Loucy (cell line): ENCODE results near the gene NBPF3.

ENCODE experiments used
- H2AFZ ChIP-seq: fragments of 200-600 bp; sonication (generic); 2 replicates; pipeline ENCODE4 v1.6.0; 2016; ENCODE audit warnings: antibody characterized with exemption, mild to moderate bottlenecking, low read length, moderate library complexity
- H3F3A ChIP-seq: fragments of 200-600 bp; 2 replicates; pipeline ENCODE4 v1.6.0; 2016; ENCODE audit warnings: antibody characterized with exemption, low read depth, mild to moderate bottlenecking
- H3K27me3 ChIP-seq: fragments of 200-600 bp; sonication (generic); 2 replicates; pipeline ENCODE4 v1.6.1; 2014; ENCODE audit warnings: low read length, mild to moderate bottlenecking; ENCODE audit not compliant: insufficient read depth, poor library complexity, severe bottlenecking
- H3K36me3 ChIP-seq: fragments of 200-600 bp; sonication (generic); 2 replicates; pipeline ENCODE4 v1.6.1; 2016; ENCODE audit warnings: low read length; ENCODE audit not compliant: insufficient read depth
- H3K4me1 ChIP-seq: fragments of 200-600 bp; sonication (generic); 2 replicates; pipeline ENCODE4 v1.5.1; 2014; ENCODE audit warnings: low read length, mild to moderate bottlenecking; ENCODE audit not compliant: insufficient read depth, poor library complexity, severe bottlenecking
- H3K4me2 ChIP-seq: fragments of 200-600 bp; sonication (generic); 2 replicates; pipeline ENCODE4 v1.6.0; 2014; ENCODE audit warnings: antibody characterized with exemption, low read length, low read depth, mild to moderate bottlenecking; ENCODE audit not compliant: poor library complexity, severe bottlenecking
- H3K4me3 ChIP-seq: fragments of 200-600 bp; sonication (generic); 2 replicates; pipeline ENCODE4 v1.5.1; 2014; ENCODE audit warnings: low read length, mild to moderate bottlenecking, mixed read lengths; ENCODE audit not compliant: poor library complexity, severe bottlenecking
- H3K79me2 ChIP-seq: fragments of 200-600 bp; sonication (generic); 2 replicates; pipeline ENCODE4 v1.6.1; 2014; ENCODE audit warnings: low read length; ENCODE audit not compliant: insufficient read depth
- H3K9ac ChIP-seq: fragments of 200-600 bp; sonication (generic); 2 replicates; pipeline ENCODE4 v1.6.0; 2014; ENCODE audit warnings: mild to moderate bottlenecking, low read depth, low read length, moderate library complexity; ENCODE audit not compliant: poor library complexity, severe bottlenecking
- H3K9me2 ChIP-seq: fragments of 200-600 bp; sonication (generic); replicated peaks from 2 replicates; pipeline ENCODE4 v1.6.1; 2016; ENCODE audit warnings: low read depth, low read length, mixed read lengths
- H3K9me3 ChIP-seq: fragments of 200-600 bp; sonication (generic); 2 replicates; pipeline ENCODE4 v1.6.1; 2014; ENCODE audit warnings: mild to moderate bottlenecking, antibody characterized with exemption, low read length, low read depth; ENCODE audit not compliant: insufficient read depth
- H4K20me1 ChIP-seq: fragments of 200-600 bp; sonication (generic); 2 replicates; pipeline ENCODE4 v1.6.0; 2014; ENCODE audit warnings: antibody characterized with exemption, low read length, mild to moderate bottlenecking; ENCODE audit not compliant: insufficient read depth, poor library complexity, severe bottlenecking
- EZH2phosphoT487 ChIP-seq: fragments of 200-600 bp; IDR thresholded peaks from 2 replicates; pipeline ENCODE4 v1.6.1; 2018; ENCODE audit warnings: antibody characterized with exemption, mild to moderate bottlenecking, moderate library complexity, borderline replicate concordance
- TF ChIP-seq, protein P1 (sequence below): fragments of 200-600 bp; sonication (generic); conservative IDR thresholded peaks from 2 replicates; pipeline ENCODE4 v1.5.1; 2014; ENCODE audit warnings: mild to moderate bottlenecking, antibody characterized with exemption, low read length

NBPF3 gene

GRCh38 chr1:21506804-21507203 is 66.9 kb downstream of the NBPF3 start:
- no peak overlapping the region for H3K4me3 ChIP-seq
- H3K9me3 ChIP-seq = no peaks in the 10 kb centered on the region
- H3K27me3 ChIP-seq = no peaks in the 10 kb centered on the region
- no peak overlapping the region for H3K4me2 ChIP-seq
- H3K79me2 ChIP-seq = no peaks in the 10 kb centered on the region
- no peaks in the 10 kb centered on the region for H3K4me1 ChIP-seq
- H2AFZ ChIP-seq = no peak overlapping the region
- H3K9me2 ChIP-seq = no peaks in the 10 kb centered on the region
- H3K36me3 ChIP-seq = no peaks in the 10 kb centered on the region
- H4K20me1 ChIP-seq = no peaks in the 10 kb centered on the region
- no peak overlapping the region for H3K9ac ChIP-seq
- TF ChIP-seq EZH2phosphoT487 = no peak
- TF ChIP-seq, protein P1, sequence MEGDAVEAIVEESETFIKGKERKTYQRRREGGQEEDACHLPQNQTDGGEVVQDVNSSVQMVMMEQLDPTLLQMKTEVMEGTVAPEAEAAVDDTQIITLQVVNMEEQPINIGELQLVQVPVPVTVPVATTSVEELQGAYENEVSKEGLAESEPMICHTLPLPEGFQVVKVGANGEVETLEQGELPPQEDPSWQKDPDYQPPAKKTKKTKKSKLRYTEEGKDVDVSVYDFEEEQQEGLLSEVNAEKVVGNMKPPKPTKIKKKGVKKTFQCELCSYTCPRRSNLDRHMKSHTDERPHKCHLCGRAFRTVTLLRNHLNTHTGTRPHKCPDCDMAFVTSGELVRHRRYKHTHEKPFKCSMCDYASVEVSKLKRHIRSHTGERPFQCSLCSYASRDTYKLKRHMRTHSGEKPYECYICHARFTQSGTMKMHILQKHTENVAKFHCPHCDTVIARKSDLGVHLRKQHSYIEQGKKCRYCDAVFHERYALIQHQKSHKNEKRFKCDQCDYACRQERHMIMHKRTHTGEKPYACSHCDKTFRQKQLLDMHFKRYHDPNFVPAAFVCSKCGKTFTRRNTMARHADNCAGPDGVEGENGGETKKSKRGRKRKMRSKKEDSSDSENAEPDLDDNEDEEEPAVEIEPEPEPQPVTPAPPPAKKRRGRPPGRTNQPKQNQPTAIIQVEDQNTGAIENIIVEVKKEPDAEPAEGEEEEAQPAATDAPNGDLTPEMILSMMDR = no peak
- H3F3A ChIP-seq = no peaks in the 10 kb centered on the region

DNA sequence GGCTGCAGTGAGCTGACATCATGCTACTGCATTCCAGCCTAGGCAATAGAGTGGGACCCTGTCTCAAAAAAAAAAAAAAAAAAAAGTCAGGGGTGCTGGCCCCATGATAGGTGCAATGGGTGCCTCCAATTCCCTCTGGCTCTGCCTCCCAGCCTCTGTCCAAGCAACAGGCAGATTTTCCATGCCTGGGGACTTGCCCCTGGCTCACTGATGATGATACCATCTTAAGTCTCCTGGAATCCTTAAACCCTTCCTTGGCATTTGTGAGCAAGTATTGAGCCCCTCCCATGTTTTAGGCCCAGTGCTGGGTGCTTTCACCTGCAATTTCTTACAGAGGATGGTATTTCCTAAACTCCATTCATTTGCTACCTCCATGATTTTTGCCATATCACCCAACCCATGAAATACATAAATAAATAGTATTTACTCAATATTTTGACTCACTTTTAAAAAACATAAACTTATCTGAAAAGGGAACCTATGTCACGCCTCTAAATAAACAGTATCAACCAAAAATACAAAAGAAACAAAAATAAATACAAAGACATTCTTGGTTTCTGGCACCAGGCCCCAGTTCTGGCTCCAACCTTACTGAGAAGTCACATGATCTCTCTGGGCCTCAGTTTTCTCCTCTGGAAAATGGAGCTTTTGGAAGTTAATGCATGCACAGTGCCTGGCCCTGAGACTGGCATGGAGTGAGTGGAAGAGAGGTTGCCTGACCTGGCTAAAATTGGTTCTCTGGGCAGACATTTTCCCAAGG is 67.8 kb downstream of the NBPF3 start:
- no peak overlapping the region for H3K4me2 ChIP-seq
- no peak overlapping the region for H3K9ac ChIP-seq
- H4K20me1 ChIP-seq = no peaks in the 10 kb centered on the region
- no peaks in the 10 kb centered on the region for H3K9me3 ChIP-seq
- H3K9me2 ChIP-seq = no peaks in the 10 kb centered on the region
- H3K27me3 ChIP-seq = no peaks in the 10 kb centered on the region
- no peaks in the 10 kb centered on the region for H3K36me3 ChIP-seq
- H3K4me1 ChIP-seq = no peaks in the 10 kb centered on the region
- TF ChIP-seq, protein P1 = no peak
- no peak for TF ChIP-seq EZH2phosphoT487
- H3K79me2 ChIP-seq = no peaks in the 10 kb centered on the region
- H2AFZ ChIP-seq = no peak overlapping the region
- no peaks in the 10 kb centered on the region for H3F3A ChIP-seq
- H3K4me3 ChIP-seq = no peak overlapping the region

- H3K4me2 ChIP-seq = no peak overlapping the region
Measured at GRCh38 chr1:21508580-21509350, 68.8 kb downstream of the NBPF3 start.

More at GRCh38 chr1:21508580-21509350, 68.8 kb downstream of the NBPF3 start:
- TF ChIP-seq, protein P1 = no peak
- TF ChIP-seq EZH2phosphoT487 = no peak
- Histone ChIP-seq H3K36me3 (no peaks in the 10 kb centered on the region), H3F3A (no peaks in the 10 kb centered on the region), H2AFZ (no peak overlapping the region), H3K27me3 (no peaks in the 10 kb centered on the region), H3K9me3 (no peaks in the 10 kb centered on the region), H3K4me1 (no peaks in the 10 kb centered on the region), H4K20me1 (no peaks in the 10 kb centered on the region), H3K79me2 (no peaks in the 10 kb centered on the region), H3K9ac (no peak overlapping the region), H3K4me3 (no peak overlapping the region), H3K9me2 (no peaks in the 10 kb centered on the region)
